Measurements from ENCODE around the gene PPP2CA.
"Not testable (repeated sequence)": the region's sequence is repeated elsewhere in the genome, so short reads cannot be mapped to it uniquely, and the experiment has no call there.

The PPP2CA gene

DNA sequence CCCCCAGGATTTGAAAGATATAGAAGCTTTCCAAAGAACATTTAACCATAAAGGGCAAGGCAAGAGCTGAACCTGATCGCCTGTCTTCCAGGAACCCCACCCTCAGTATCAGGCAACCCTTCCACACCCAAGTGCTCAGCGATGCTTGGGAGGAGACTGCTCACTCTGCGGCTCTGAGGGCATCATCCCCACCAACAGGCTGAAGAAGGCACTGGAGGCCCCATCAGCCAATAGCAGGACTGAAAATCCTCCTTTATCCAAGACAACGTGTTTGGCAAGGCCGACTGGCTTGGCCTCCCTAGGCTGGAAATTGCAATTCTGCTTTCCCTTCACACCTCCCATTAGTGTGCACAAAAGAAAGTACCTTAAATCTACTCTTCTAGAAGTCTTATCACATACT lies 1.4 kb upstream of the PPP2CA start:
- TF ChIP-seq, protein P1, sequence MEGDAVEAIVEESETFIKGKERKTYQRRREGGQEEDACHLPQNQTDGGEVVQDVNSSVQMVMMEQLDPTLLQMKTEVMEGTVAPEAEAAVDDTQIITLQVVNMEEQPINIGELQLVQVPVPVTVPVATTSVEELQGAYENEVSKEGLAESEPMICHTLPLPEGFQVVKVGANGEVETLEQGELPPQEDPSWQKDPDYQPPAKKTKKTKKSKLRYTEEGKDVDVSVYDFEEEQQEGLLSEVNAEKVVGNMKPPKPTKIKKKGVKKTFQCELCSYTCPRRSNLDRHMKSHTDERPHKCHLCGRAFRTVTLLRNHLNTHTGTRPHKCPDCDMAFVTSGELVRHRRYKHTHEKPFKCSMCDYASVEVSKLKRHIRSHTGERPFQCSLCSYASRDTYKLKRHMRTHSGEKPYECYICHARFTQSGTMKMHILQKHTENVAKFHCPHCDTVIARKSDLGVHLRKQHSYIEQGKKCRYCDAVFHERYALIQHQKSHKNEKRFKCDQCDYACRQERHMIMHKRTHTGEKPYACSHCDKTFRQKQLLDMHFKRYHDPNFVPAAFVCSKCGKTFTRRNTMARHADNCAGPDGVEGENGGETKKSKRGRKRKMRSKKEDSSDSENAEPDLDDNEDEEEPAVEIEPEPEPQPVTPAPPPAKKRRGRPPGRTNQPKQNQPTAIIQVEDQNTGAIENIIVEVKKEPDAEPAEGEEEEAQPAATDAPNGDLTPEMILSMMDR (conservative IDR thresholded peaks at IDR 0.05; ENCODE audit: control insufficient read depth, insufficient read depth, low read depth, low read length), result no peak
- no peak overlapping the region for H3K4me3 ChIP-seq (ENCODE audit: control insufficient read depth, low read depth, low read length)
- peak; percentile 40 for DNase-seq (ENCODE audit: low read depth)

DNA sequence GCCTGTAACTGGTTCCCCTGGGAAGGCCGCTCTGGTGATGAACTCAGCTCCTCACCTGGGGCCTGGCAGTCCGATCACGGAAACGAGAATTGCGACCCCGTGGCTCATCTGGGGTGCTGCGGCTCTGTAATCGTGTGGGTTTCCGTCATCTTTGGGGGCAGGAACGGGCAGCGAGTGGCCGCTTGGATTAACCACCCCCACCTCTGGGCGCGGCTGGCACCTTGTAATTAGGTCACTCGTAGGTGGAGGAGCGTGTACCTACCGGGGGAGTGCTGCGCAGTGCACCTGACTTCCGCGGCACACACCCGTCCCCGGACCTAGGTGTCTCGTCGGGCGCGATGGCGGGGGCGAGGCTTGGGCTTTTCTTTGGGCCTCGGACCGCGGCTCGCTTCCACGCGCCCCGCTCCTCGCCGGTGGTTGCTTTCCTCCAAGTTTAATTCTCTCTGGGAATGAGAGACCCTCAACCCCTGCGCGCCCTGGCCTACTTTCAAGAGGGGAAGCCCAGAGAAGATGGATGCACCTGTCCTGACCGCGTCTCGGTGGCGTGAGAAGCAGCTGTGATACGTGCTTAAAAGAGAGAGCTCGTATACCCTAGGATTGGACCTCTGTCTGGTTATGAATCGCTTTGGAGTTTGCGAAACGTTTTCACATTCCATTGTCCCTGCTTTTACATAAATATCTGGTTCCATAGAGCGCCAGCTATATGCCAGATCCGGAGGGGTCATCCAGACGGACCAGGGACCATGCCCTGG lies 744 bp upstream of the PPP2CA start:
- H3K4me3 ChIP-seq (ENCODE audit: control insufficient read depth, low read depth, low read length), result peak overlapping the region; percentile 92
- TF ChIP-seq, protein P1 (conservative IDR thresholded peaks at IDR 0.05; ENCODE audit: control insufficient read depth, insufficient read depth, low read depth, low read length), result no peak
- no peak for DNase-seq (ENCODE audit: low read depth)

DNA sequence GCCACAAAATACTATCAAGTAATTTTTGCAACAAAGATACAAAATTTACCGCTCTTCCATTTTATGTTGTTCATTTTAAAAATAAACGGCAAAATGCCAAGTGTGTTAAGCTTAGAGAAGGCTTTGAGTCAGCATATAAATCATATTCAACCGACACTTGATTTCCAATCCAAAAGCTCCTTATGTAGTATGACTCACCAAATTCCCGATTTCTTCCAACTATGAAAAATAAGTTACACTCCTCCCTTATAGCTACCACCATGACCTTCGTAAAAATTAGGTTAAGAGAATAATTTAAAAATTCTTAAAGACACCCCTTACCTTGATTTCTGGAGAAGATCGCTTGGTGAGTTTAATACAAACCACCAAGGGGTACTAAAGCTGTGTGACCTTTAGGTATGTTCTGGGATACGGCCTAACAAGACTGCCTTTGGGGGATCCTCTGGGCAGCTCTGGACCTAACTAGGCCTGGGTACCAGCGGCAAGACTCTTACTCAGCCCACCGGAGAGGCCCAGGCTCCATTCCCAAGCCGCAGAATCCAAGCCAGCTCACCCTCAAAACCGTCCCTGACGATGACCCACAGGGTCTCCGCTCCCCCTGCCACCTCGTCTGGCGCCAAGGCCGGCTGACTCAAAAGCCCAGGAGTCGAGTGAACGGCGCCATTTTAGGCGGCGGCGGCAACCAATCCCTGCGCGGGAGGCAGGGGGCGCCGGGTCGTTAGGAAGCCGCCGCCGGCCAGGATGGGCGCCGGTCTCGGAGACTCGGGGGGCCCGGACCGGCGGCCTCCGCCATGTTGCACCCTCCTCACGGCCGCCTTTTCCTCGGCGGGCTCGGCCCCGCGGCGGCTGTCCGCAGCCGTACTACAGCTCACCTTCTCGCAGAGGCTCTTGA lies 739 bp downstream of the PPP2CA start:
- peak; percentile 92 for DNase-seq (ENCODE audit: low read depth)
- TF ChIP-seq, protein P1 (conservative IDR thresholded peaks at IDR 0.05; ENCODE audit: control insufficient read depth, insufficient read depth, low read depth, low read length), result no peak
- H3K4me3 ChIP-seq (ENCODE audit: control insufficient read depth, low read depth, low read length), result peak overlapping the region; percentile 92

DNA sequence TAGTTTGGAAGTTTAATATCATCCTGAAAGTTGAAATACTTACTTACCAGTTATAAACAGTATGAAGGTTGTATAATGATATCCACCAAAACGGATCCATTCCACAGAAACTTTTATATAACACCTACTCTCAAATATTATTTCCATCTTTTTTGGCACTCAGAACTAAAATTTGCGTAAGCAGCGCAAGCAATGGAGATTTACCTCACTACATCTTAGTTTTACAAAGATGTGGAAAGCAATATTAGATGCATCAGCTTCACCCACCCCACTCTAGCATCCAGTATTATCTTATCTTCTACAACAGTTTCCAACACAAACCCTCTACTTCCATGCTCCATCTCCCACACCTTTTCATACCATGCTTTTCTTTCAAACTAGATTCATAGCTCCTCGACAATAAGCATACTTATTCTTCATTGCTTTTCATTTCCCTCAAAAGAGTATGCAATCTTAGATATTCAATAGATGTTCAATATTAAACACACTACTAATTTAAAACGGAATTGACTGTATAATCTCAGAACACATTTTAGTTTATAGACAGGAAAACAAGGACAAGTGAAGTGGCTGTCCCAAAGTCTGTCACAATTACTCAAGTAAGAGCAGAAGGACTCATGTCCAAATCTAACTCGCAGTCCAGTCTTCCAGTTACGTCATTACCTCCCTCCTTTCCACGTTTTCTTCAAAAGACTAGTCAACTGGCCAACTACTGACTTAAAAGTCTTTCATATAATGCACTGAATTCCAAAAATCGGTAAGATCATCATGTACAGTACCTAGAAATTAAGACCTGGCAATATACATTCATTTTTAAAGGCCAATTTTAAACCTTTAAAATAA lies 2.2 kb downstream of the PPP2CA start:
- TF ChIP-seq, protein P1 (conservative IDR thresholded peaks at IDR 0.05; ENCODE audit: control insufficient read depth, insufficient read depth, low read depth, low read length), result no peak
- peak; percentile 63 for DNase-seq (ENCODE audit: low read depth)
- H3K4me3 ChIP-seq (ENCODE audit: control insufficient read depth, low read depth, low read length), result peak overlapping the region; percentile 92

DNA sequence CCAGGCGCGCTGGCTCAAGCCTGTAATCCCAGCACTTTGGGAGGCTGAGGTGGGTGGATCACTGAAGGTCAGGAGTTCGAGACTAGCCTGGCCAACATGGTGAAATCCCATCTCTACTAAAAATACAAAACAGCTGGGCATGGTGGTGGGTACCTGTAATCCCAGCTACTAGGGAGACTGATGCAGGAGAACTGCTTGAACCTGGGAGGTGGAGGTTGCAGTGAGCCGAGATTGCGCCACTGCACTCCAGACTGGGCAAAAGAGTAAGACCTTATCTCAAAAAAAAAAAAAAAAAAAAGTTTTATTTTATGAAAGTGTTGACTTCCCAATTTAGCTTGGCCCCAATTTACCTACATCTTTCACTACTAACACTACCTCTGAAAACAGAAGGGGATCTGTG lies 4.2 kb downstream of the PPP2CA start:
- DNase-seq (ENCODE audit: low read depth); H3K4me3 ChIP-seq (ENCODE audit: control insufficient read depth, low read depth, low read length): not testable (repeated sequence)

DNA sequence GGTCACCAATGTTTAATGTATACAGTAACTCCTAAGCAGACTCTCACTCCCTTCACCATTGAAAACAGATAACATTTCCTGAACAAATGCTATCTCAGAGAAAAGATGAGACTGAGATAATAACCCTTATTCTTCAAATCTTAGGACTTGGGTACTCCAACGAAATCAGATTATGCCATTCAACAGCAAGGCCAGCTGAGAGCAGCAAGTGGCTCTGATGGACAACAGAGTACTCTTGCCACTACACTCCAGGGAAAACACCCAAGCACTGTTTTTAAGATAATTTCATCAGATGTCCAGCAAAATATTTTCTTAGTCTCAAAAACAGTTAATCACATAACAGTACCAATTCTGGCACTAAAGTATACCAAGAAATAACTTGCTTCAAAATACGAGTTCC lies 10.1 kb downstream of the PPP2CA start:
- DNase-seq (ENCODE audit: low read depth), result no peak
- TF ChIP-seq, protein P1 (conservative IDR thresholded peaks at IDR 0.05; ENCODE audit: control insufficient read depth, insufficient read depth, low read depth, low read length), result no peak
- no peak overlapping the region for H3K4me3 ChIP-seq (ENCODE audit: control insufficient read depth, low read depth, low read length)

DNA sequence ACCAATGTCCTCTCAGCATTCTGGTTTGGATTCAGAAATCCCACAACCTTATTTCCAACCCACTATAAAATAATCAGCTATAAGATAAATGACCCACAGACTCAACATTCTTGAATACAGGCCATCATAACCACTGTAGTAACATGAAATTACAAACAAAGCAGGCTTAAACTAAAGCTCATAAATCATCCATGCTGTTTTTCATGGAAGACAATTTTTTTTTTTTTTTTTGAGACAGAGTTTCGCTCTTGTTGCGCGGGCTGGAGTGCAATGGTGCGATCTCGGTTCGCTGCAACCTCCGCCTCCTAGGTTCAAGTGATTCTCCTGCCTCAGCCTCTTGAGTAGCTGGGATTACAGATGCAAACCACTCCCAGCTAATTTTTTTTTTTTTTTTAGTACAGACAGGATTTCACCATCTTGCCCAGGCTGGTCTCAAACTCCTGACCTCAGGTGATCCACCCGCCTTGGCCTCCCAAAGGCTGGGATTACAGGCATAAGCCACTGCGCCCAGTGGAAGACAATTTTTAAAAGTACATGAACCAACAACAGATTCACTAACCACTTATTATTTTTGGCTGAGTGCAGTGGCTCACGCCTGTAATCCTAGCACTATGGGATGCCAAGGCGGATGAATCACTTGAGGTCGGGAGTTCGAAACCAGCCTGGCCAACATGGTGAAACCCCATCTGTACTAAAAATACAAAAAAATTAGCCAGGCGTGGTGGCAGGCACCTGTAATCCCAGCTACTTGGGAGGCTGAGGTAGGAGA lies 14.4 kb downstream of the PPP2CA start:
- peak; percentile 79 for DNase-seq (ENCODE audit: low read depth)
- not testable (repeated sequence) for H3K4me3 ChIP-seq (ENCODE audit: control insufficient read depth, low read depth, low read length)
